ENCODE data around the gene SP140L. TPM values are rescaled to one million over a fixed set of nuclear protein-coding genes. Genes with fewer than 3 reads are reported as not detected.
A peak's percentile ranks its signal among the peaks of the same experiment; 100 is the strongest.
"Not testable (repeated sequence)": the region's sequence is repeated elsewhere in the genome, so short reads cannot be mapped to it uniquely, and the experiment has no call there.

The SP140L gene
- polyA plus RNA-seq, 4 donors: 8.4 to 14.1 (median 11.4) TPM

DNA sequence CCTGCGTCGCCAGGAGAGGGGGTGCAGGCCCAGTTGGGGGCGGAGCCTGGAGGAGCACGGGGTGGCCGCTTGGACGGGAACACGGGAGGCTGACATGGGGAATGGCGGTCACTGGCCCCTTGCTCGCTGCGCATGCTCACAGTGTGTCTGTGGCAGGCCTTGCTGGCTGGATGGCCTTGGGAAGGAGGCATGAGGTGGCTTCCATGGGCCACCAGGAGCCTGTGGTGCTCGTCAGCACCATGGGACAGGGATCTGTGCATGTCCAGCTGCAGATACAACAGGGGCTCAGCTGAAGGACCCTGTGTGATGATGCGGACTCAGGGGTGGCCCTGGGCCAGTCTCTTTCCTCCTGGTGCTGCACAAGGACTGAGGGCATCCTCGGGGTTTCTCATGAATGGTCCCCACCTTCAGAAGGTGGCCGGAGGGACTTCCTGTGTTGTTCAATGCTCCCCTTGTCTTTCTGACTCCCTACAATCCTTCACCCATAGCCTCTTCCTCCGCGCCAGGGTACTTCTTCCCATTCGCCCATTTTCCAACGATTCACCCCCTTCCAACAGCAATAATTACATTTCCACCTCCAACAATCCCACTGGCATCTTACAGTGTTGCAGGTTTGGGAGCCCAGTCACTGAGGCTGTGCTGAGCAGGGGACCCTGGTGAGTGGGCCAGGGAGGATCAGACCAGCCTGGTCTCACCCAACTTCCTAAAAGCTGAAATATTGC lies 3.4 kb upstream of the SP140L start:
- no peak for DNase-seq (ENCODE audit: low read depth in 4 of 4, low spot score in 3 of 4)

DNA sequence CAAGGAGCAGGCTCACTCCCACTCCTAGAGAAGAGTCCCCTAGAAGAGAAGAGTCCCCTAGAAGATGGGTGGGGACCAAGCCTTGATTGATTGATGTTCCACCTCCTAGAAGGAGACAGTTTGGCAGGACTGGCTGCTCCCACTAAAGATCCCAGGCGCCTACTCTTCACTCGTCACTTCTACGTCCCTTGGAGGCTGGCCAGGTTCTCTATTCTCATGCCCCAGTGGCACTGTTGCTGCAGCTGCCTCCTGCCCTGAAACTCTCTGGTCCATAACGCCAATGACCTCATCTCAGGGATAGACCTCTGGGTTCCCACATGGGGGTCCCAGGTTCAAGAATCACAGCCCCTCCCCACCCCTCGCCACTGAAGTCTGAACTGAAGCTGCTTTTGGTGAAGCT lies 2.5 kb upstream of the SP140L start:
- DNase-seq (ENCODE audit: low read depth in 4 of 4, low spot score in 3 of 4): no peak

DNA sequence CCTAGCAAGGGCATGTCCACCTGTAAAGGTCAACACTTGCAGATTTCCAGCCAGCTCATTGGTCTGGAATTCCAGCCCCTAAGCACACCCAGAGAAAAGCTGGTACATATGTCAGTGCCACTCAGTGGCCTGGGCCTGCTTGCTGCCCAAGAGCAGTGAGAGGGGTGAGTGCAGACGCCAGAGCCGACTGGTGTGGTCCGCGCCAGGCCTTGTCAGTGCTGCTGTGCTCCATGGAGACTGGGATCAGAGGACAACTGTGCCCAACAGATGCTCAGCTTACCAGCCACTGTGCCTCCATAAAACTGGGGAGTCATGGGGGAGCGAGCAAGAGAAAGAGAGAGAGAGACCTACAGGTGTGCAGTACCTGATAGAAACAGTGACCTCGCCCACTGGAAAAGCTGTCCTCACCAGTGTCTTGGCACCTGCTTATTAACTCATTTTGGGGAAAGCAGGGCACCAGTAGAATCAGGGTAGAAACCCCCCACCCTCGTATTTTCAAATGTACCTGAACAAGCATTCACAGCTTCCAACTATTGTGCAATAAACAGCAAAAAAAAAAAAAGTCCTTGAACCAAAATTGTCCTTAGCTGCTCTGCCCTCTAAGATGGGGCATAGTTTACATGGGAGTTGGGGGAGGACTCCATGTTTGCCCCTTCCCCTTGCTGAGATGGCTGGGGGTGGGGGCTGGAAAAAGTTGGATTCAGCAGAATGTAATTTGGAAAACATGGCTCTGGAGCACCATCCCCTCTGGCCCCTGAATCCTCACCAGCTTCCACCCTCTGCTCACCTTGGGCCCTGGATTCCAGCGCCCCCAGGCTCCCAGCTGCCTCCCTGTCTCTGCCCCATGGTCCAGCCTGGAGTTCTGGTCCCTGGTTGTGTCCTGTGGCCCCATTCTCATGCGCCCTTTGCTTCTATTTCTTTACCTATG lies 1.4 kb upstream of the SP140L start:
- no peak for DNase-seq (ENCODE audit: low read depth in 4 of 4, low spot score in 3 of 4)

DNA sequence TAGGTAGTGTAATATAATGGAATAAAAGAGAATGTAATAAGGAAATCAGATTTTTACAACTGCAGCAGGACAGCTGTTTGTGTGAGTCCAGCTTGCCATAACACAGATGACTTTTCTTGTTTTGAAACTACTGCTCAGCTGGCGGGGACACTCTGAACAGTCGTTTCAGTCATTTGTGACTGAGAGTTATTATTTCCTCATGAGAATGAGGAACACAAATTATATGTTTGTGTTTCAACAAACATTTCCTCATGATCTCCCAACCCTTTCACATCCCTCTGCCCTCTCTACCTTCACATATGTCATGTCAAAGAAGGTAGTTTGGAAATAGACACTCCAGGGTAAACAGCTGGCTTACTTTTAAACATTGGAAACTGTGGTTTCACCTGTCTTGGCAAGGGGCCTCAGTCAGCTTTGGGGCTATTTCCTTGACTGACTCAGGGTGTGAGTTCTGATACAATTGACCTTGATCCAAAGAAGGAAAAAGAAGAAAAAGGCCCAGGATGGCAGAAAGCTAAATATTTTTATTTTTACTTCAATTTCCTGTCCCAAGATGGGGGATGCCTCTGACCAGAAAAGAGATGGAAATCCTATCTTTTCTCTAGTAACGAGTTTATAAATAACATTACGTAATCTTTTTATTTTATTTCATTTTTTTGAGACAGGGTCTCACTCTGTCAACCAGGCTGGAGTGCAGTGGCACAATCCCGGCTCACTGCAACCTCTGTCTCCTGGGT lies 593 bp downstream of the SP140L start:
- peak in 1 of 4 donors; percentile 7 for DNase-seq (ENCODE audit: low read depth in 4 of 4, low spot score in 3 of 4)

GRCh38 chr2:230328155-230328458 lies 1.1 kb downstream of the SP140L start:
- no peak for DNase-seq (ENCODE audit: low read depth in 4 of 4, low spot score in 3 of 4)

- no peak for DNase-seq (ENCODE audit: low read depth in 4 of 4, low spot score in 3 of 4)
These were observed 3.1 kb downstream of the SP140L start for GRCh38 chr2:230329946-230330605.

DNA sequence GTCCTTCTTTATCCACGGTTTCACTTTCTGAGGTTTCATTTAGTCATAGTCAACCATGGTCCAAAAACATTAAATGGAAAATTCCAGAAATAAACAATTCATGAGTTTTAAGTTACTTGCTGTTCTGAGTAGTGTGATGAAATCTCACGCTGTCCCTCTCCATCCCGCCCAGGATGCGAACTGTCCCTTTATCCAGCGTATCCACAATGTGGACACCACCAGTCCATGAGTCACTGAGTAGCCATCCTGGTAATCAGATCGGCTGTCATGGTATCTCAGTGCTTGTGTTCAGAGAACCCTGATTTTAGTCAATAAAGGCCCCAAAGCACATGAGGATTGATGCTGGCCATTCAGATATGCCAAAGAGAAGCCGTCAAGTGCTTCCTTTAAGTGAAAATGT lies 3.7 kb downstream of the SP140L start:
- DNase-seq (ENCODE audit: low read depth in 4 of 4, low spot score in 3 of 4): no peak

DNA sequence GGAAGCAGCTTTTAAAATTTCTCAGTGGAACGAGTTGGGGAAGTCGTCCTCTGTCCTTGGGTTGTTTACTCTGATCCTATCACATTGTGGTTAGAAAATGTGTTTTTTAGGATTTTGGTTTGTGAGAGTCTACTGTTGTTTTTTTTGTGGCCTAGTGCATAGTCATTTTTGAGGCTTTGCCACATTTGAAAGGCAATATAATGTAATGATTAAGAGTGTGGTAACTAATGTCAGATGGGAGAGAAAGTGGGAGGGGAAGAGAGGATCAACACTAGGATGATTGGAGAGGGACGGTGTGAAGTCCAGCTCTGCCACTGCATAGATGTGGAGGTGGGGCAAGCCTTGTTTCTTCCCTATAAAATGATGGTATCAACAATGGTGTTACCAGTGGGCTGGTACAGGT lies 8.5 kb downstream of the SP140L start:
- no peak for DNase-seq (ENCODE audit: low read depth in 4 of 4, low spot score in 3 of 4)

DNA sequence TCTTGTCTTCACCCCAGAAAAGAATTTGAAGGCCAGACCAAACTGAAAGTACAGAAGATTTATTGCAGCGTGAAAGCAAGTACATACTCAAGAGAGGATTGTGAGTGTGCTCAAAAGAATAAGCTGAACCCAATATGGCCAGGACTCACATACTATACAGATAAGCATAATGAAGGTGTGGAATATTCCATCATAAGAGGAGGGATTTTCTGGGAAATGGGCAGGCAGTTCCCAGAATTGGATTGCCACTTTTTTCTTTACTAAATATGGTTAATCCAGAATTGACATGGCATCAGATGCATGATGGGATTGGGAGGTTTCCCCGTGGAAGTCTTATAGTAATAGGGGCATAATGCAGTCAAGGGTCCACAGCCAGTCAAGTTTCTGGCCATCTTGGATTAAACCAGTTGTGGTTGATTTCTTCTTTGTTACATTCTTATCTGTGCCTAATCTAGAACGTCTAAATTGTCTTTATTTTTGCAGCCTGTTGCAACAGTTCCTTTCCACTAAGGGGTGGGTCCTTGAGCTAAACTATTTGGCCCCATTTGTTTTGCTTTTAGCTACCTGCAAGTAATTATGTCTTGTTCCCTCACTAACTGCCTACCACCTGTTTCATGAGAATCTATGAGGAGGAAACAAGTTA lies 9.0 kb downstream of the SP140L start:
- no peak for DNase-seq (ENCODE audit: low read depth in 4 of 4, low spot score in 3 of 4)

- DNase-seq (ENCODE audit: low read depth in 4 of 4, low spot score in 3 of 4): not testable (repeated sequence)
These were observed 15.0 kb downstream of the SP140L start for GRCh38 chr2:230341936-230342528.

DNA sequence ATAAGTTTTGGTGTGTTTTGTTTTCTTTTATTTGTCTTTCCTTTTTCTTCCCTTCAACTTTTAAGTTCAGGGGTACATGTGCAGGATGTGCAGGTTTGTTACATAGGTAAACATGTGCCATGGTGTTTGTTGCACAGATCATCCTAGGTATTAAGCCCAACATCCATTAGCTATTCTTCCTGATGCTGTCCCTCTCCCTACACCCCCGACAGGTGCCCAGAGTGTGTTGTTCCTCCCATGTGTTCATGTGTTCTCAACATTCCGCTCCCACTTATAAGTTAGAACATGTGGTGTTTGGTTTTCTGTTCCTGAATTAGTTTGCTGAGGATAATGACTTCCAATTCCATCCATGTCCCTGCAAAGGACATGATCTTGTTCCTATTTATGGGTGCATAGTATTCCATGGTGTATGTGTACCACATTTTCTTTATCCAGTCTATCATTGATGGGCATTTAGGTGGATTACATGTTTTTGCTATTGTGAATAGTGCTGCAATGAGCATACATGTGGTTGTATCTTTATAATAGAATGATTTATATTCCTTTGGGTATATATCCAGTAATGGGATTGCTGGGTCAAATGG lies 16.1 kb downstream of the SP140L start:
- not testable (repeated sequence) for DNase-seq (ENCODE audit: low read depth in 4 of 4, low spot score in 3 of 4)

DNA sequence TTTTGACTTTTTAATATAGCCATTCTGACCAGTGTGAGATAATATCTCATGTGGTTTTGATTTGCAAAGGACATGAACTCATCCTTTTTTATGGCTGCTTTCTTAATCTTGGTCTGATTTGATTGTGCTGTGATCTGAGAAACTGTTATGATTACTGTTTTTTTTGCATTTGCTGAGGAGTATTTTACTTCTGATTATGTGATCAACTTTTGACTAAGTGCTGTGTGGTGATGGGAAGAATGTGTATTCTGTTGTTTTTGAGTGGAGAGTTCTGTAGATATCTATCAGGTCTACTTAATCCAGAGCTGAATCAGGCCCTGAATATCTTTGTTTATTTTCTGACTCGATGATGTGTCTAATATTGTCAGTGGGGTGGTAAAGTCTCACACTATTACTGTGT lies 16.8 kb downstream of the SP140L start:
- no peak for DNase-seq (ENCODE audit: low read depth in 4 of 4, low spot score in 3 of 4)

DNA sequence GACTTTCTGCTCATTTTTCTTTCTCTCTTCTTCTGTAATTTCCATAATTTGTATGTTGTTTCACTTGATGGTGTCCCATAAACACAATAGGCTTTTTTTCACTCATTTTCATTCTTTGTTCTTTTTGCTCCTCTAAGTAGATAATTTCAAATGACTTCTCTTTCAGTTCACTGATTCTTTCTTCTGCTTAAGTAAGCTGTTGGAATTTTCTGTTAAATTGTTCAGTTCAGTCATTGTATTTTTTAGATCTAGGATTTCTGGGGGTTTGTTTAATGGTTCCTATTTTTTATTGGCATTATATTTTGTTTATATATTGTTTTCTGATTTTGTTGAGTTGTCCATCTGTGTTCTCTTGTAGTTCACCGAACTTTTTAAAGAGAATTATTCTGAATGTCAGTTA lies 19.5 kb downstream of the SP140L start:
- no peak for DNase-seq (ENCODE audit: low read depth in 4 of 4, low spot score in 3 of 4)

DNA sequence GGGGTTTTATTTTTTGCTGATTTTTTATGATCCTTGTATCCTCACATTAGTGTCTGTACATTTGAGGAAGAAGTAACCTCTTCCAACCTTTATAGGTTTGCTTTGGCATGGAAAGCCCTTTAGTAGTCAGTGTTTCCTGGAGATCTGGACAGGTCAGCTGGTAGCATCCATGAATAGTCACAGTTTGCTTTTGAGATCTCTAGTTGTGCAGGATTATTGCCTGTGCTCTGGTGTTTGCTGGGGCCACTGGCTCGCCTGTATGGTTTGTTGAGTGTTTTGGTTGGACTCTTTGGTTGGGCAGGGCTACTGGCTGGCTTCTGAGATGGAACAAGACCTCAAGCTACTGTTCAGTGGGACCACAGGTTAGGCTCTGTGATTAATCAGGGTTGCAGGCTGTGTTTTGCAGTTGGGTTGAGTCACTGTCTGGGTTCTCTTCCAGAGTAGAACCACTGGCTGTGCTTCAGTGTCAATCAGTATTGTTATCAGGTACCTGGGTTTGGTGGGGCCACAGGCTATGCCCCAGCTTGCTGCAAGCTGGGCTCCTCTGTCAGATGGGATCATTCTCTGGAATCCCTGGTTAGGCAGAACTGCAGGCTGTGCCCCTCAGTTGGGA lies 20.0 kb downstream of the SP140L start:
- DNase-seq (ENCODE audit: low read depth in 4 of 4, low spot score in 3 of 4): no peak

GRCh38 chr2:230347659-230348305 lies 20.8 kb downstream of the SP140L start:
- DNase-seq (ENCODE audit: low read depth in 4 of 4, low spot score in 3 of 4): no peak

DNA sequence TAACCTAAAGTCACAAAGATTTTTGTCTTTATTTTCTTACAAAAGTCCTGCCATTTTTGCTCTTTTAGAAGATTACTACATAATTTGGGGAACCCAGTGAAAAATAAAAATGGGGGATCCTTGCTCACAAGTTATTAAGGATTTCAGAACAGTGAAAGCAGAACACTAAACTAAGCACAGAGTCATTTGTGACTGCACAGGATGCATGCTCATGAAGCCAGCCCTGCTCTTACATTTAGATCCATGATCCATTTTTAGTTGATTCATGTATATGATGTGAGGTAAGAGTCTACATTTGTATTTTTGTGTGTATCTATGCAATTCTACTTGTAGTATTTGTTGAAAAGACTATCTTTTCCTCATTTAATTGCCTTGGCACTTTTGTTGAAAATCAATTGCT lies 21.8 kb downstream of the SP140L start:
- DNase-seq (ENCODE audit: low read depth in 4 of 4, low spot score in 3 of 4): no peak

- DNase-seq (ENCODE audit: low read depth in 4 of 4, low spot score in 3 of 4): no peak
These were observed 29.1 kb downstream of the SP140L start for GRCh38 chr2:230356084-230356483.

GRCh38 chr2:230358305-230358704 lies 31.3 kb downstream of the SP140L start:
- no peak for DNase-seq (ENCODE audit: low read depth in 4 of 4, low spot score in 3 of 4)

- no peak for DNase-seq (ENCODE audit: low read depth in 4 of 4, low spot score in 3 of 4)
These were observed 33.0 kb downstream of the SP140L start for GRCh38 chr2:230360028-230360427.

All from left renal pelvis (tissue), 4 donors.